Naive thymus-derived CD8-positive, alpha-beta T cell (primary cell): ENCODE results near the gene ROPN1L. TPM values are rescaled to one million over a fixed set of nuclear protein-coding genes. Genes with fewer than 3 reads are reported as not detected.

Source experiments
- ATAC-seq, 2 donors: fragments of 150-1000 bp; cut with Tn5 transposase in 1 of 2; sonication (Bioruptor Pico), chemical (Tn5 transposase) in 1 of 2; 1 replicate in 1 of 2; 2 replicates in 1 of 2; pipeline ENCODE4 v1.10.0; 2021; ENCODE audit warnings: mild to moderate bottlenecking in 2 of 2, moderate library complexity in 2 of 2
- POLR2A ChIA-PET: fragments of 350-600 bp; sonication (Branson Sonifier 250); formaldehyde crosslinking; loops from one replicate; lab custom pipeline; 2021; ENCODE audit warnings: antibody characterized with exemption; lab: Charles Lee
- DNase-seq, 10 donors: peaks; one replicate each; pipeline versions ENCODE4 v3.0.0 to v3.0.0-alpha.2; 2020 to 2022
- H3K27ac Mint-ChIP-seq, 10 donors: one replicate each; pipeline ENCODE4 v1.8.0; 2020 to 2022; ENCODE audit warnings: mild to moderate bottlenecking in 10 of 10, mixed read lengths in 10 of 10, moderate library complexity in 4 of 10, inconsistent platforms in 1 of 10
- H3K27me3 Mint-ChIP-seq, 5 donors: one replicate each; pipeline ENCODE4 v1.8.0; 2021 to 2022; ENCODE audit warnings: mixed read lengths in 5 of 5
- H3K36me3 Mint-ChIP-seq, 3 donors: one replicate each; pipeline ENCODE4 v1.8.0; 2020 to 2022; ENCODE audit warnings: mixed read lengths in 3 of 3, mild to moderate bottlenecking in 2 of 3, inconsistent platforms in 1 of 3
- H3K4me1 Mint-ChIP-seq, 4 donors: one replicate each; pipeline ENCODE4 v1.8.0; 2021 to 2022; ENCODE audit warnings: mixed read lengths in 4 of 4
- H3K4me3 Mint-ChIP-seq, 10 donors: one replicate each; pipeline ENCODE4 v1.8.0; 2020 to 2022; ENCODE audit warnings: mild to moderate bottlenecking in 10 of 10, mixed read lengths in 10 of 10, moderate library complexity in 6 of 10, inconsistent platforms in 1 of 10
- H3K9me3 Mint-ChIP-seq, 9 donors: one replicate each; pipeline ENCODE4 v1.8.0; 2020 to 2022; ENCODE audit warnings: mixed read lengths in 9 of 9, mild to moderate bottlenecking in 3 of 9, inconsistent platforms in 1 of 9, moderate library complexity in 1 of 9
- polyA plus RNA-seq, 3 donors: library from polyadenylated mRNA; unstranded; fragments of 300-500 nt; fragmentation: Illumina TruSeq; gene quantifications; one replicate each; pipeline ENCODE4 v1.2.3, GENCODE V29; 2021
- total RNA-seq, 8 experiments: library from RNA in 2 of 8; stranded (reverse) in 2 of 8; gene quantifications; one replicate each; pipeline ENCODE4 v1.2.3 and lab custom pipeline; 2021 to 2026

ROPN1L gene
- total and polyA plus RNA-seq, 5 experiments from 2014 or later: 0.57 to 1.7 (median 1.3) TPM; not detected in 1

- Mint-ChIP-seq H3K36me3 (peaks cover 13 to 79% (median 15%) of the 10 kb centered on the region in 3 donors), H3K4me3 (no peak overlapping the region), H3K9me3 (no peaks in the 10 kb centered on the region), H3K27me3 (no peaks in the 10 kb centered on the region), H3K4me1 (peaks cover 2 to 23% (median 12%) of the 10 kb centered on the region in 4 donors), H3K27ac (peak overlapping the region in 7 of 10 donors; percentile 14 to 81 (median 68))
- POLR2A ChIA-PET: no interaction called here
- DNase-seq: no peak
- ATAC-seq: no peak
Observed at GRCh38 chr5:10432059-10433008, 9.3 kb upstream of the ROPN1L start.

GRCh38 chr5:10434392-10434791 lies 7.3 kb upstream of the ROPN1L start:
- POLR2A ChIA-PET: no interaction called here
- H3K9me3 Mint-ChIP-seq: no peaks in the 10 kb centered on the region
- H3K27me3 Mint-ChIP-seq: no peaks in the 10 kb centered on the region
- peaks cover 12 to 67% (median 13%) of the 10 kb centered on the region in 3 donors for H3K36me3 Mint-ChIP-seq
- H3K4me3 Mint-ChIP-seq: no peak overlapping the region
- DNase-seq: no peak
- no peak for ATAC-seq
- peaks cover 4 to 27% (median 10%) of the 10 kb centered on the region in 4 donors for H3K4me1 Mint-ChIP-seq
- H3K27ac Mint-ChIP-seq: peak overlapping the region in 1 of 10 donors; percentile 38

GRCh38 chr5:10438301-10438700 lies 3.4 kb upstream of the ROPN1L start:
- Mint-ChIP-seq H3K4me3 (no peak overlapping the region), H3K36me3 (peaks cover 6 to 31% (median 6%) of the 10 kb centered on the region in 3 donors), H3K9me3 (no peaks in the 10 kb centered on the region), H3K27me3 (no peaks in the 10 kb centered on the region), H3K27ac (peak overlapping the region in 3 of 10 donors; percentile 17 to 67 (median 45)), H3K4me1 (peaks cover 9 to 26% (median 20%) of the 10 kb centered on the region in 4 donors)
- DNase-seq (no peak), ATAC-seq (no peak)
- POLR2A ChIA-PET: no interaction called here

GRCh38 chr5:10439692-10440091 lies 2.0 kb upstream of the ROPN1L start:
- Mint-ChIP-seq H3K4me3 (peak overlapping the region in 1 of 10 donors; percentile 20), H3K27me3 (no peaks in the 10 kb centered on the region), H3K9me3 (no peaks in the 10 kb centered on the region), H3K4me1 (peaks cover 12 to 29% (median 24%) of the 10 kb centered on the region in 4 donors), H3K27ac (peak overlapping the region in 3 of 10 donors; percentile 2 to 49 (median 30)), H3K36me3 (peaks cover 0 to 18% (median 4%) of the 10 kb centered on the region in 3 donors)
- POLR2A ChIA-PET: no interaction called here
- DNase-seq (no peak), ATAC-seq (no peak)

GRCh38 chr5:10440367-10440990 lies 1.2 kb upstream of the ROPN1L start:
- POLR2A ChIA-PET: interaction anchor here (0.7 kb wide), 1 partner anchor 87 kb away, joined by 4 read pairs; the partner anchor contains the start of gene MARCHF6
- no peaks in the 10 kb centered on the region for H3K27me3 Mint-ChIP-seq
- H3K4me3 Mint-ChIP-seq: peak overlapping the region; percentile 39 to 90 (median 86)
- H3K27ac Mint-ChIP-seq: peak overlapping the region in 4 of 10 donors; percentile 2 to 69 (median 52)
- H3K9me3 Mint-ChIP-seq: peaks cover 0 to 4% (median 0%) of the 10 kb centered on the region in 9 donors
- ATAC-seq (no peak), DNase-seq (no peak)
- H3K36me3 Mint-ChIP-seq: peaks cover 0 to 14% (median 4%) of the 10 kb centered on the region in 3 donors
- H3K4me1 Mint-ChIP-seq: peaks cover 18 to 36% (median 31%) of the 10 kb centered on the region in 4 donors

- Mint-ChIP-seq H3K4me1 (peaks cover 26 to 51% (median 47%) of the 10 kb centered on the region in 4 donors), H3K27ac (peak overlapping the region in 4 of 10 donors; percentile 4 to 51 (median 29)), H3K36me3 (peaks cover 0 to 7% (median 0%) of the 10 kb centered on the region in 3 donors), H3K9me3 (peaks cover 0 to 4% (median 0%) of the 10 kb centered on the region in 9 donors), H3K4me3 (peak overlapping the region; percentile 82 to 90 (median 87)), H3K27me3 (no peaks in the 10 kb centered on the region)
- peak in 2 of 10 donors; percentile 4 to 8 for DNase-seq
- POLR2A ChIA-PET: interaction anchor here (1.3 to 1.5 kb wide), 2 partner anchors 85 to 89 kb away, joined by 3 to 5 read pairs; partner anchors contain the start of gene MARCHF6
- ATAC-seq: peak; percentile 59 to 65
Observed at GRCh38 chr5:10441992-10442435, 335 bp downstream of the ROPN1L start.

GRCh38 chr5:10442576-10442975 lies 897 bp downstream of the ROPN1L start:
- ATAC-seq: no peak
- Mint-ChIP-seq H3K36me3 (peaks cover 0 to 4% (median 0%) of the 10 kb centered on the region in 3 donors), H3K27ac (peak overlapping the region in 3 of 10 donors; percentile 4 to 25 (median 21)), H3K9me3 (peaks cover 0 to 4% (median 0%) of the 10 kb centered on the region in 9 donors), H3K27me3 (no peaks in the 10 kb centered on the region), H3K4me3 (peak overlapping the region; percentile 82 to 90 (median 87)), H3K4me1 (peaks cover 26 to 55% (median 50%) of the 10 kb centered on the region in 4 donors)
- POLR2A ChIA-PET: interaction anchor here (1.5 kb wide), 1 partner anchor 89 kb away, joined by 5 read pairs; the partner anchor contains the start of gene MARCHF6
- no peak for DNase-seq

- POLR2A ChIA-PET: interaction anchor here (1.0 to 1.1 kb wide), 2 partner anchors 8 to 189 kb away, joined by 3 read pairs; no protein-coding TSS in a partner anchor
- H3K9me3 Mint-ChIP-seq: peaks cover 0 to 4% (median 0%) of the 10 kb centered on the region in 9 donors
- no peaks in the 10 kb centered on the region for H3K27me3 Mint-ChIP-seq
- H3K4me3 Mint-ChIP-seq: peak overlapping the region; percentile 54 to 82 (median 71)
- peak overlapping the region in 7 of 10 donors; percentile 0 to 55 (median 31) for H3K27ac Mint-ChIP-seq
- H3K4me1 Mint-ChIP-seq: peaks cover 26 to 58% (median 49%) of the 10 kb centered on the region in 4 donors
- ATAC-seq: peak in 1 of 2 donors; percentile 15
- DNase-seq: peak in 4 of 10 donors; percentile 6 to 31 (median 24)
- H3K36me3 Mint-ChIP-seq: no peaks in the 10 kb centered on the region
Observed at GRCh38 chr5:10445352-10445751, 3.7 kb downstream of the ROPN1L start.

GRCh38 chr5:10446490-10446889 lies 4.8 kb downstream of the ROPN1L start:
- Mint-ChIP-seq H3K36me3 (no peaks in the 10 kb centered on the region), H3K27me3 (no peaks in the 10 kb centered on the region), H3K27ac (no peak overlapping the region), H3K4me3 (peak overlapping the region in 5 of 10 donors; percentile 14 to 75 (median 50)), H3K4me1 (peaks cover 27 to 53% (median 48%) of the 10 kb centered on the region in 4 donors), H3K9me3 (peaks cover 0 to 4% (median 0%) of the 10 kb centered on the region in 9 donors)
- ATAC-seq (no peak), DNase-seq (no peak)
- POLR2A ChIA-PET: interaction anchor here (0.7 kb wide), 2 partner anchors 109 to 114 kb away, joined by 3 read pairs; no protein-coding TSS in a partner anchor

GRCh38 chr5:10447041-10447440 lies 5.4 kb downstream of the ROPN1L start:
- H3K27me3 Mint-ChIP-seq: no peaks in the 10 kb centered on the region
- H3K27ac Mint-ChIP-seq: peak overlapping the region in 2 of 10 donors; percentile 9 to 62
- peak overlapping the region in 6 of 10 donors; percentile 2 to 51 (median 34) for H3K4me3 Mint-ChIP-seq
- ATAC-seq (no peak), DNase-seq (no peak)
- POLR2A ChIA-PET: interaction anchor here (0.7 kb wide), 2 partner anchors 109 to 113 kb away, joined by 3 read pairs; no protein-coding TSS in a partner anchor
- peaks cover 0 to 4% (median 0%) of the 10 kb centered on the region in 9 donors for H3K9me3 Mint-ChIP-seq
- H3K36me3 Mint-ChIP-seq: no peaks in the 10 kb centered on the region
- H3K4me1 Mint-ChIP-seq: peaks cover 27 to 52% (median 47%) of the 10 kb centered on the region in 4 donors

- Mint-ChIP-seq H3K36me3 (no peaks in the 10 kb centered on the region), H3K27me3 (no peaks in the 10 kb centered on the region), H3K4me1 (peaks cover 20 to 46% (median 41%) of the 10 kb centered on the region in 4 donors), H3K4me3 (no peak overlapping the region), H3K27ac (peak overlapping the region in 2 of 10 donors; percentile 18 to 41), H3K9me3 (peaks cover 0 to 4% (median 0%) of the 10 kb centered on the region in 9 donors)
- ATAC-seq: no peak
- no peak for DNase-seq
- POLR2A ChIA-PET: no interaction called here
Observed at GRCh38 chr5:10448754-10449360, 7.2 kb downstream of the ROPN1L start.
